ENCODE results near the gene PLAC8.
"Not testable (repeated sequence)": the region's sequence is repeated elsewhere in the genome, so short reads cannot be mapped to it uniquely, and the experiment has no call there.

DNA sequence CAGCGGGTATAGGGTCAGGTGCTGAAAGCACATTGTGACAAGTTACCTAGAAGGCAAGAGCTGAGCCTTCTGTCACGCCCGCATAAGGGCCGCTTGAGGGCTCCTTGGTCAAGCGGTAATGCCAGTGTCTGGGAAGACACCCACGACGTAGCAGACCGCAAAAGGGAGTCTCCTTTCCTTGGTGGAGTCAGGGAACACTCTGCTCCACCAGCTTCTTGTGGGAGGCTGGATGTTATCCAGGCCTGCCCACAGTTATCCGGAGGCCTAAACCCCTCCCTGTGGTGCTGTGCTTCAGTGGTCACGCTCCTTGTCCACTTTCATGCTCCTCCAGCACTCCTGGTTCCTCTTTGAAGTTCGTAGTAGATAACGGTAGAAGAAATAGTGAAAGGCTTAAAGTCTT, 29.6 kb downstream of the PLAC8 start:
- TF ChIP-seq, protein P1, sequence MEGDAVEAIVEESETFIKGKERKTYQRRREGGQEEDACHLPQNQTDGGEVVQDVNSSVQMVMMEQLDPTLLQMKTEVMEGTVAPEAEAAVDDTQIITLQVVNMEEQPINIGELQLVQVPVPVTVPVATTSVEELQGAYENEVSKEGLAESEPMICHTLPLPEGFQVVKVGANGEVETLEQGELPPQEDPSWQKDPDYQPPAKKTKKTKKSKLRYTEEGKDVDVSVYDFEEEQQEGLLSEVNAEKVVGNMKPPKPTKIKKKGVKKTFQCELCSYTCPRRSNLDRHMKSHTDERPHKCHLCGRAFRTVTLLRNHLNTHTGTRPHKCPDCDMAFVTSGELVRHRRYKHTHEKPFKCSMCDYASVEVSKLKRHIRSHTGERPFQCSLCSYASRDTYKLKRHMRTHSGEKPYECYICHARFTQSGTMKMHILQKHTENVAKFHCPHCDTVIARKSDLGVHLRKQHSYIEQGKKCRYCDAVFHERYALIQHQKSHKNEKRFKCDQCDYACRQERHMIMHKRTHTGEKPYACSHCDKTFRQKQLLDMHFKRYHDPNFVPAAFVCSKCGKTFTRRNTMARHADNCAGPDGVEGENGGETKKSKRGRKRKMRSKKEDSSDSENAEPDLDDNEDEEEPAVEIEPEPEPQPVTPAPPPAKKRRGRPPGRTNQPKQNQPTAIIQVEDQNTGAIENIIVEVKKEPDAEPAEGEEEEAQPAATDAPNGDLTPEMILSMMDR (IDR thresholded peaks at IDR 0.05) = not testable (repeated sequence)
- not testable (repeated sequence) for TF ChIP-seq POLR2A, EP300, POLR2AphosphoS5 (IDR thresholded peaks at IDR 0.05)

All from stomach (tissue), 4 donors.